Activated T-helper 1 cell treated with Interleukin-2 at 50 U/mL for 16 hours (primary cell): Measurements from ENCODE around the gene CDYL2.

Experiments used
- DNase-seq: peaks from one replicate; pipeline ENCODE4 v3.0.0-alpha.2; 2020; ENCODE audit warnings: low read depth

CDYL2 gene

DNA sequence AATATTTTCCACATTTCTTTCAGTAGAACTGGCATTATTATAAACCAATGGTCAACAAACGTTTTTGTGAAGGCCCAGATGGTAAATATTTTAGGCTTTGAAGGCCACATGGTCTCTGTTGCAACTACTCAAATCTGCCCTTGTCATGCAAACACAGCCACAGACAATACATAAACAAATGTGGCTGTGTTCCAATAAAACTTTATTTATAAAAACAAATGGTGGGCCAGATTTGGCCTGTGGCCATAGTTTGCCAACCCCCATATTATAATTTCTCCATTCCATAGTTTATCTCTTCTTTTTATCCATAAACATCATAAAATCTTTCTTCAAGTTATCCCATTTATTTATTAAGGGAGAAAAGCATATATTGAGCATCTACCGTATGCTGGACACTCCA lies 98.8 kb downstream of the CDYL2 start:
- no peak for DNase-seq

DNA sequence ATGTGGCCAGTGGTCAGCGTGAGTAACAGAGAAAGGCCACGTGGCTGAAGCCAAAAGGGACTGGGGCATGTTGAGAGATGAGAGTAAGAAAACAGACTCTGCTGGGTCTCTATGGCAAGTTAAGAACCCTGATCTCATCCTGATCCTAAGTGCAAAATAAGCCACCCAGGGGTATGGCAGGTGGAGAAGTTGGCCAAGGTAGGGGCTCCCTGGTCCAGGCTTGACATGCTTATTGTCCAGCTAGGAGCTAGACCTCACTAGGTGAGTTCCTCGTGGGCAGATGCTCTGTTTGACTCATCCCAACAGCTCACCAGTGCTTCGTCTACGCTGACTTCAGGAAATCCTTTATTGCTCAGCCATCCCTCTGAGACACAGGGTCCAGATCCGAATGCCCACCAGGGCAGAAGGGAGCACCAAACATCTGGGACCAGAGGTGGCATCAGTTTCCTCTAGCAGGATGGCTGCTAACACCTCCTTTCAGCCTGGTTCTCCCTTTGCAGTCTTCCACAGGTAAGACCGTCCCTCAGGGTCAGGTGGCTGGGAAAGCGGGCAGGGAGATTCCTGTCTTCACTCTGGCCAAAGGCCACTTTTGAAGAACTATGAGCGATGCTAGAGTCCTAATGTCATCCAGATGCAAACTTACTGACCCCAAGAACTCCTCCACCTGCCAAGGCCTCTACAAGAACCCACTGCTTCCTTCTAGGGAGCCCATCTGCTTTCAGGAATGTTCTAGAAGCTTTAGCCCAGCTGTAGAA lies 99.5 kb downstream of the CDYL2 start:
- DNase-seq: no peak

DNA sequence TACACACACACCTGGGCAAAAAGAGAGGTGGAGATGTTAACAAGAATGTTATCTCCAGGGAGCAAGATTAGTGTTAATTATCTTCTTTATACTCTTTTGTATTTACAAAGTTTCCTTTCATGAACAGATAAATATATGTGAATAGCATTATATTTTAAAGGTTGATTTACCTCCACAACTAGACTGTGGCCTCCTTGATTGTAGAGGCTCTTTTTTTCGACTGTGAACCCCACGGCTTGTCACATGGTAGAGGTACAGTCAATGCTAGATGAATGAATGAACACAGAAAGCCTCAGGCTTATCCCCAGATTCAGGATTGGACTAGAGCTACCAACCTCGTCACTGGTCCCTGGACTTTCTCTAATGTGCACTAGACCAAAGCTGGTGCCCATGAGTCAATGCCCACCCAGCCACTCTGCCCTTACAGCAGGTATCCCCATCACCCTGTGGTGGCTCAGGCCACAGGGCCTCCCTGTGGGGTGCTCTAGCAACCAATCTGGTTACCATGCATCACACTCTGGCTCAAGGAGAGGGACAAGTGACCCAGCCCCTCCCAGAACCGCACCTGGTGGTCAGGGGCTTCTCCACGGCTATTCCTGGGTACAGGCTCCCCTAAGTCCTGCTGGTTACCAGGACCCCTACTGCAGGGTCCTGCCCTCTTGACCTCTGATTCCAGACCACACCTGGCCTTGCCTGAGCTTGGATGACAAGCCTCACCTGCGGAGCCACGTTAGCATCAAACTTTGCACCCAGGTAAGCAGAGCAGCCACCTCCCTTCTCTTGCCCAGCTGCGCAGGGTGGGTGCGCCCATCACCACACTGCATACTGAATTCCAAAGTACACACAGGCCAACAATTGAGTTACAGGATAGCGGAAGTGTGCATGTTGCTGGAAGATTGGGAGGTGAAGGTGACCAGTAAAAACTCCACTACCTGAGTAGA lies 101.0 kb downstream of the CDYL2 start:
- no peak for DNase-seq

DNA sequence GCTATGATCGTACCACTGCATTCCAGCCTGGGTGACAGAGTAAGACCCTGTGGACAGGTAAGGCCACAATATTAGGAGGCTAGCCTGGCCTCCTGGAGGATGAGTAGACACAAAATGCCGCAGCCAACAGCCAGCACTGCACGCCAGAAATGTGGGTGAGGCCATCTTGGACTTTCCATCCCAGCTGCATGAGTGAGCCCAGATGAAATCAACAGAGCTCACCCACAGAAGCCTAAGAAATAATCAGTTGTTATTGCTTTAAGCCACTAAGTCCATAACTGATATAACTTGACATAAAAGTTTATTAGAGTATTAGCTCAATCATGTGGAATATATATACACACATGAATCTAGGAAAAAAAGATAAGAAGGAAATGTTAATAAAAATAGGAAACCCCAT lies 101.7 kb downstream of the CDYL2 start:
- no peak for DNase-seq

DNA sequence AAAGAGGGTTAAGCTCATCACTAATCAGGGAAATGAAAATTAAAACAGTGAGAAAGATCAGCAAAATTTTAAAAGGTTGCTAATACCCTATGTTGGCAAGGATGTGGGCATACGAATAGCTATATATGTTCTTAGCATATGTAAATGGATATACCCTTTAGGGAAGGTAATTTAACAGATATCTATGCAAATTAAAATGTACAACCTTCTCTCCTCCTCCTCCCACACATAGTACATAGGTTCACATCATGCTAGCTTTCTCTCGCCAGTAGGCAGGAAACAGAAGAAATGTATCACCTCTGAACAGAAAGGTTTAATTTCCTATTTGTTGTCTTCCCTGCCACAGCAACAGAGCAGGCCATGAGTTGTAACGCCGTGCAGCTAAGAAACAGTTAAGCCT lies 103.8 kb downstream of the CDYL2 start:
- DNase-seq: no peak

DNA sequence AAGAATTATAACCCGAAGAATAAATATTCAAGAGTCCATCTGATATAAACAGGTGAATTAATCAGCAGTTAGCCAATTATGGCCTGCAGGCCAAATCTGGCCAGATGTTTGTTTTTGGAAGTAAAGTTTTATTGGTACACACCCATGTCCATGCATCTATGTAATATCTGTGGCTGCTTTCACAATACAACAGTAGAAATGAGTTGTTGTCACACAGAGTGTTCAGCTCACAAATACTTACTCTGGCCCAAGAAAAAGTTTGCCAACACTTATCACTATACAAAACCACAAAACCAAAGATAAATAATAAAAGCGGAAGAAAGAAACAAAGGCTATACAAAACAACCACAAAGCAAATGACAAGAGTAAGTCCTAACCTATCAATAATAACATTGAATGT lies 109.4 kb downstream of the CDYL2 start:
- DNase-seq: no peak

DNA sequence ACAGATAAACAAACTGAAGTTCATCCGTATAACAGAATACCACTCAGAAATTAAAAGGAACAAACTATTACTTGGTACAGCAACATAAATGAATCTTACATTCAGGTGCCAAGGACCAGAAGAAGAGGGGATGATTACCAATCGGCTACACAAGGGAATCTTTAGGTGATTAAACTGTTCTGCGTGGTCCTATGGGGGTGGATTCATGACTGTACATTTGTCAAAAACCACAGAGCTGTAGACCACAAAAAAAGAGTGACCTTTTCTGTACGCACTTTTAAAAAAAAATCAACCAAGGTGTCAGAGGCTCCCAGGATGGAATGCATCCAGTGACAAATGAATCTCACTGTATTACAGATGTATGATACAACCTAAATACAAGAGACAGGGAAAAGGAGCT lies 110.8 kb downstream of the CDYL2 start:
- no peak for DNase-seq

DNA sequence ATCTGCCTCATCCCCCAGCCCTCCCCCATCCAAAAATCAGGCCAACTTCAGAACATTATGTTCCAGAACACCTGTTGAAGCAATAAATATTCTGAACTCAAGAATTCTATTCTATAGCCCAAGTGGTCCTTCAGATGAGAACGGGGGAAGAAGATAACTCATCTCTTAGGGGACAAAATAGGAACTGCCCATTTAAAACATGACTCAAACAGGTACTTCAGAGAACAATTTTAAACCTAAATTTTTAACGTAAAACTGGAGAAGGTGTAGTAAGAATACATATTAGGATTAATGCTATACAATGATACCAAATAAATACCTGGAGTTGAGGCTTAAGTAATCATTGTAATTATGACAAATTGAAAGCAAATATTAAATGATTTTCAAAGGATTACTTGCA lies 112.1 kb downstream of the CDYL2 start:
- no peak for DNase-seq

DNA sequence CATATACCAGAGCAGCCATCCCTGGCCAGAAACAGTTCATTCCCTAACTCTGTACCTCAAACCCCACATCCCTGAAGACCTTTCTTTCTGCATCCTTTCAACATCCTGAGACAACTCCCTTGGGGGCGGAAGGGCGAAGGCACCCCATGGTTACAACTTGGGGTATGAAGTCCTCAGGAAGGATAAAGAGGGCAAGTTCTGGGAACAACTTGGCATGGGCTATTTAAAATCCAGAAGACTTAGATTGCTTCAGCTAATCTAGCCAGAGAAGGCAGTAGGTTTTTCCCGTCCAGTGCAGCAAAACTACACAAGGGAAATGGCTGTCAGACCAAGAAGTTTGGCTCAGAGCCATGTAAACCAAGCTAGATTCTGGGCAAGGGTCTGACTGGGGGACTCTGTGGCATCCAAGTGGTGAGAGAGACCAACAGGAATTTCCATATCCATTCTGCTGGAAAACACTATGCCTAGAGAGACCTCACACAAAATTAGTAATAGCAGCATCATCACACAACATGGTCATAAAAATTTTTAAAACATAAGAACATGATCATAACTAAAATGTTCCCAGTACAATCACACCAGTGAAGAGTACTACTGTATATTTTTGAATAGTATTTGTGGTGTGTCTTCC lies 113.2 kb downstream of the CDYL2 start:
- no peak for DNase-seq

DNA sequence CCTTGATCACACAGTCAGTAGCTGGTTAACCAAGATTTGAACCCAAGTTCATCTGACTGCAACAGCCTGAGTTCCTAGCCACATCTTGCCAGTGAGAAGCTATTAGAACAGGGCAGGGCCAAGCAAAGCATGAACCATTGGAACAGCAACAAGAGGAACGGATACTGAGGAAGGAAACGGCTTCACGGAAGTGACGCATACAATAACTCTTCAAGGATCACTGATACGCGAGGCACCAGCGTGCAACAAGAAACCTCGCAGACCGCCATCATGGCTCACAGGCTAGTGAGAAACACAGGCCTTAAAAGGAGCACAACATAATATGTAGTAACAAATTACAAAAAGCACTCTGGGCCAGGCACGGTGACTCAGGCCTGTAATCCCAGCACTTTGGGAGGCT lies 114.9 kb downstream of the CDYL2 start:
- no peak for DNase-seq

DNA sequence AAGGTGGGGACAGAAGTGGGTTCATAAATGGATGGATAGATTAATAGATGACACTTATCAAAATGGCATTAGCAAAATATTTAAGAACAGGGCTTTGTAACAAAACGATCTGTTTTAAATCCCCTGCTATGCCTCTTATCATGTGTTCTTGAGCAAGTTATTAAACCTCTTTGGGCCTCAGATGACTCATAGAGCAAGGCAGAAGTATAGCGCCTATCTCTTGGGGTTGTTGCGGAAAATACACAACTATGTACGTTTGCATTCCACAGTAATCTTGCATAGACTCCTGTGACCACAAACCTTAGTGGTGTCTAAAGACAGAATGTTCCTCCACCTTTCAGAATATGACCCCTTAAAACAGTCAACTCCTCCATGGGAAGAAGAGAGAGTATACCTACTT lies 116.8 kb downstream of the CDYL2 start:
- DNase-seq: no peak

DNA sequence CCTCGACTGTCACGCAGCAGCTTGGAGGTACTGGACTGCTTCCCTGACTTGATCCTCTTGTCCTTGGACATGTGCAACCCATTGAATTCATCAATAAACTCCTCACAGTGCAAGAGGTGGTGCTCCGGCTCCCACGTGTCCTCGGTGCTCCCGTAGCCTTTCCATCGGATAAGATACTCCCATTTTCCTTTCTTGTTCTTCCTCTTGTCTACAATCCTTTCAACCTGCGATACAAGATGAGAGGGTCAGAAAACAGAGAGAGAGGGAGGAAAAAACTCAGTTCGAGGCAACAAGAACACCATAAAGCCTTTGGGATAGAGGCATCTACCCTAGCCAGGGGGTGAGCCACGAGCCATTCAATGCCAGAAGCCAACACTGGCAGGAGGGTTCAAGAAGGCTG lies 119.5 kb downstream of the CDYL2 start:
- DNase-seq: no peak

DNA sequence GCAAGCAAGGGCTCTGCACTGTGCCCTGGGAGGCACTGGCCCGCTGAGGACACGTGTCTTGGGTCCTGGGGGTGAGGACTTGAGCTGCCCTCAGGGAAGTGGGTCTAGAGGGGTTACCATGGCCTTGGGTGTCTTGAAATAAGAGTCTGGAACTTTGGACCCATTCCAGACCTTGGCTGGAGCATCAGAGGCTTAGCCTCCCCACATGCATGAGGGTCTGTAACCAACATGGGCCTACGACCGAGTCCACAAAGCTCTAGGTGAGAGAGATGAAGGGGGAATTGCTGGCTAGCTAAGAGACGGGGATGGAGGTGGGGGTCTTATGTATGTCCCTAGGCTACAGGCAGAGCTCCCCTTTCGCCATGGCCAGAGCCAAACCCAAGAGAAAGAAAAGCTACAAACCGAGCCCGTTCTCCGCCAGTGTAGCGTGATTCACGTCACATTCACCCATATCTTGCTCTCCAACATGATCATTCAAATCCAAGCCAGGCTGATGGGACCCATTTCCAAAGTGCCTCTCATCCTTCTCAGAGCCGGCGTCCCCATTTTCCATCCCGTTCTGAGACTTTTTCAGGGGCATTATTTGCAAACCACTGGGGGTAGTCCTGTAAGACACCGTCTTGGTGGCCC lies 120.1 kb downstream of the CDYL2 start:
- DNase-seq: no peak

DNA sequence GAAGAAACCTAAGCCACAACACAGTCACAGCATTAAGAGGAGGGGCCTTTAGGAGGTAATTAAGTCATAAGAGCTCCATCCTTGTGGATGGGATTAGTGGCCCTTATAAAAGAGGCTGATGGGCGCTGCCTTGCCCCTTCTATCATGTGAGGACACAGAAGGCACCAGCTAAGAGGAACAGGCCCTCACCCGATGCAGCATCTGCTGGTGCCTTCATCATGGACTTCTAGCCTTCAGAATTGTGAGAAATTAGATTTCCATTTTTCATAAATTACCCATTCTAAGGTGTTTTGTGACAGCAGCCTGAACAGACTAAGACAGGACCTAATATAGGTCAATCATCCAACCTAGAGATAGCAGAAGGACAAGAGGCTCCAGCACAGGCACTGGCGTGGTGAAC lies 120.8 kb downstream of the CDYL2 start:
- DNase-seq: no peak

DNA sequence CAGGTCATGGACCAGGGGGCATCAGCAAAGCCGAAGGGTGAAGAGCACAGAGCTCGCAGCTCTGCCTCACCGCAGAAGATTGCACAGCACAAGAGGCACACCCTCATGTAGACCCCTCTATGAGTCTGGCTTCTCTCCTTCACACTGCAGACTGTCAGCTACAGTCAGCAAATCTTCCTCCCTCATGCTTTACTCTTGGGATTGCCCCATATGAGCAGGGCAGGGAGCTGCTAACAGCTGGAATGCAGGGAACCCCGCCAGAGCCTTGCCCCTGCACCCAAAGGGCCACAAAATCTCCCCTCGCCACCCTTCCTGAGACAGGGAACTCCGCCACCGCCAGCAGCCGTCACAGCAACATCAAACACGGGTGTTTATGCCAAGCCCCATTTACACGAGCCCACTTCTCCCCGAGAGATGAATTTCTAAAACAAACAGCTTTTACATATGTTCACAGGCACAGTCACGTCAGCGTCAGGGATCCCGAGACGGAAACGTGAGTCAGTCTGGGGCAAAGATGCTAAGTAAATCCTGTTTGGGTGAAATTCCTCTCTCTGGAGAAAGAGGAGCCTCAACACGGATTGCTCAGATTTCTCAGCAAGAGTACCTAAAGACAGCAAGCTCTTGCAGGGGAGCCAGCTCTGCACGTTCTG lies 121.9 kb downstream of the CDYL2 start:
- DNase-seq: no peak

DNA sequence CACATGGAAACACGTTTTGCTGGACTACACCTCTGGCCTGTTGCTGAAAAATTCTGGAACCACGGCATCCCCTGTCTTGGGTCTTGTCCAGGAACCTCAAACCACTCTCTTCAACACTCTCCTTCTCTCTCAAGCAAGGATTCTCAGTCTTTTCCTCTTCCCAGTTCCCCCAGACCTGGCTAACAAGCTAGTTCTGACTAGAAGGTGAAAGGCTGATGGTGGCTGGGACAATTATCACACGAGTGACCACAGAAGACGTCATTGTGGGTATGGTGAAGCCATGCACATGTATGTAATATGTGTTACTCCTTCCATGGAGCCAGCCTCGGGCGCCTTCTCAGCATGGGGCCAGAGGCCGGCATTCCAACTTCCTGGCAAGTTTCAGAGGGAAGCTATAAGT lies 123.0 kb downstream of the CDYL2 start:
- no peak for DNase-seq

DNA sequence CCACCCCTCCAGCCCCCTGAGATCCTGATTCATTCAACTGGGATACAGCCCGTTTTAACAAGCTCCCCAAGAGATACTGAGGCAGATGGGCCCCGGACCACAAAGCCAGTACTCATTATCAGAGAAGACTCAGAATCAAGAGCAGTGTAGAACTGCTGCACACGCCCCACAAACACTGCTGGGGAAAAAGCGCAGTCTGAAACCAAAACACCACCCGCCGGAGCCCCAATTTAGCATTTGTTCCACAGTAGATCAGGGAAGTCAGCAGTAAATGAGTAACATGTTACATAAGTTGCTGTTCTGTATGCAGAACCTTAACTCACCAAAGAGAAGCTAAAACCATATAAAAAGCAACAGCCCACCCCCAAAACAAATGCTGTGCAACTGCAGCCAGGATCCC lies 123.6 kb downstream of the CDYL2 start:
- no peak for DNase-seq

DNA sequence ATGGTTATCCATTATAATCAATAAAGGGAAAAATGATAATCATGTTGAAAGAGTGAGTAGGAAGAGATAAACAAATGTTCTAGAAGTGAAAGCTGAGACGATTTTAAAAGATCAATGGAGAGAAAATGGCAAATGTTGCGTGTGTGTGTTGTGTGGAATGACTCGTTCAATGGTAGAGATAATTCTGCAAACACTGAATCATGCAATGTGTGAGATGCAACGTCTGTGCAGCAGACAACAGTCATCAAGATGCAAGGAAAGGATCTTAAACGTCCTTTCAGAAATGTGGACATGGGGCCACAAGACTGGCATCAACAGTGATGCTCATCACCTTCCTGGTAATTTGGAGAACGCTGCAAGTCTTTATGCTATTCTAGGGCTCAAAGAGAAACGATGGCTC lies 124.4 kb downstream of the CDYL2 start:
- DNase-seq: no peak

DNA sequence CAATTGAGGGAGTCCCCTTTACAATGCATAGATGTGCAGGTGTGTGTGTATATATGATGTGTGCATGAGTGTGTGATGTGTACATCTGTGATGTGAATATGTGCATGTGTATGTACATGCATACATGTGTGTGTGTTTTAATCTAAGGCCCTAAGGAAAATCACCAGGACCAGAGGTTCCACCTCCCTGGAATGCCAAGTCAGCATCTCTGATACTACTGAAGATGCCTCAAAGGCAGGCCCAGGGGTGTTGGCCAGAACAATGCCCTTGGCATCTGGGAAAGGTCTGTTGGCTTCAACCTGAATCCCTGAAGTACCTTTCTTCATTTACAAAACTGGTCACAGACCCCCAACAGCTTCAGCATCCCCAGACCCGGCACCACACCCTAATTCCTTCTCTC lies 129.5 kb downstream of the CDYL2 start:
- DNase-seq: no peak

DNA sequence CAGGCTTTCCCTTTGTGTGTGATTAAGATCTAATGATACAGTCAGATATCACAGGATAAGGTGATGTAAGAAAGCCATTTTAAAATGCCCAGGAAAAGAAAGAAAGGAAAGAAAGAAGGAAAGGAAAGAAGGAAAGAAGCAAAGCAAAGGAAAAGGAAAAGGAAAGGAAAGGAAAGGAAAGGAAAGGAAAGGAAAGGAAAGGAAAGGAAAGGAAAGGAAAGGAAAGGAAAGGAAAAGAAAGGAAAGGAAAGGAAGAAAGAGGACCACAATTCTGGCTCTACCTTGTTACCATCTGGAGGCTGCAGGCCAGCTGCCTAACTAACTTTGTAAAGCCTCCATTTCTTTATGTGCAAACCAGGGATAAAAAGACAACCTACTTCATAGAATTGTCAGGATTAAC lies 132.0 kb downstream of the CDYL2 start:
- DNase-seq: no peak

DNA sequence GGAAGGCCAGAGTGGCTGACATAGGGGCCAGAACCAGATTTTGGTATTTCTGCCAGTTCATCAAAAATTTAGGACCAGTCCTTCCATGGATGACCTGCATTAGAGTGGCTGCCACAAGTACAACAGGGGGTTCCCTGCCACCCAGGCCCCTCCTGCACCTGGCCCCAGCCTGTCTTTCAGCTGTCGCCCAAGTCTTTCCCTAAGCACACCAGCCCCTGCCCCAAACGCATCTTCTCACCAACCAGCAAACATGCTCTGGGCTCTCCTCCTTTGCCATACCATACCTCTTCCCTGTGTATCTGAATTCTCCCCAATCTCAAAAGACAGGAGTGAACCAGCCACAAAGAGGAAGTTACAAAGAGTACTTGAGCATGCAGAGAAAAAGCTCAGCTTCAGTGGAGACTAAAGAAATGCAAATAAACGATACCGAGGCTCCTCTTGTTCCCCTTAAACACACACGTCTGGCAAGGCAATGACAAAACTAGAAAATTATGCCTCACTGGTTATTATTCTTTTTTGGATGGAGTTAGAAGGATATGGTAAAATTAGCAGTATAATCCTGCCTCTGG lies 133.0 kb downstream of the CDYL2 start:
- no peak for DNase-seq
